SK-N-SH treated with all-trans-retinoic acid at 6 μM for 48 hours (cell line): ENCODE results near the gene RASA1.

Experiments
- ATAC-seq: fragments of 200-7000 bp; cut with Tn5 transposase; 3 replicates; pipeline ENCODE4 v1.9.1; 2020; ENCODE audit warnings: mild to moderate bottlenecking, moderate library complexity
- ARNTL ChIP-seq: fragments of 450-650 bp; formaldehyde crosslinking; IDR thresholded peaks from 2 replicates; pipeline ENCODE4 v1.5.0; 2020; ENCODE audit warnings: low read depth, mild to moderate bottlenecking, moderate library complexity, borderline replicate concordance
- BACH2 ChIP-seq: fragments of 250-450 bp; sonication (Bioruptor Pico); IDR thresholded peaks from 2 replicates; pipeline ENCODE4 v1.9.0; 2021; ENCODE audit warnings: mild to moderate bottlenecking, borderline replicate concordance
- CREB5 ChIP-seq: fragments of 250-450 bp; sonication (Bioruptor Pico); IDR thresholded peaks from 2 replicates; pipeline ENCODE4 v1.5.1; 2020; ENCODE audit warnings: low read depth, mild to moderate bottlenecking, moderate library complexity
- CSRNP3 ChIP-seq: fragments of 250-450 bp; sonication (Bioruptor Pico); IDR thresholded peaks from 2 replicates; pipeline ENCODE4 v1.5.1; 2021; ENCODE audit warnings: mild to moderate bottlenecking, moderate library complexity
- ESRRG ChIP-seq: fragments of 250-450 bp; sonication (Bioruptor Pico); IDR thresholded peaks from 2 replicates; pipeline ENCODE4 v1.6.1; 2021; ENCODE audit warnings: mild to moderate bottlenecking
- ISL1 ChIP-seq: fragments of 250-450 bp; sonication (Bioruptor Pico); IDR thresholded peaks from 2 replicates; pipeline ENCODE4 v2.1.2; 2022; ENCODE audit warnings: mild to moderate bottlenecking, moderate library complexity
- PATZ1 ChIP-seq: fragments of 250-450 bp; sonication (Bioruptor Pico); IDR thresholded peaks from 2 replicates; pipeline ENCODE4 v1.8.0; 2020; ENCODE audit warnings: mild to moderate bottlenecking, moderate library complexity, borderline replicate concordance
- POU6F1 ChIP-seq: fragments of 250-450 bp; sonication (Bioruptor Pico); IDR thresholded peaks from 2 replicates; pipeline ENCODE4 v1.8.0; 2021; ENCODE audit warnings: low read depth, mild to moderate bottlenecking, moderate library complexity, borderline replicate concordance
- PPARA ChIP-seq: fragments of 250-450 bp; sonication (Bioruptor Pico); IDR thresholded peaks from 2 replicates; pipeline ENCODE4 v1.5.0; 2020; ENCODE audit warnings: mild to moderate bottlenecking, borderline replicate concordance
- RARB ChIP-seq: fragments of 250-450 bp; sonication (Bioruptor Pico); IDR thresholded peaks from 2 replicates; pipeline ENCODE4 v1.8.0; 2021; ENCODE audit warnings: mild to moderate bottlenecking, moderate library complexity
- SNAI2 ChIP-seq: fragments of 250-450 bp; sonication (Bioruptor Pico); IDR thresholded peaks from 2 replicates; pipeline ENCODE4 v1.5.0; 2020; ENCODE audit warnings: mild to moderate bottlenecking, moderate library complexity
- TCF4 ChIP-seq: fragments of 250-450 bp; sonication (Bioruptor Pico); IDR thresholded peaks from 2 replicates; pipeline ENCODE4 v1.8.0; 2021; ENCODE audit warnings: mild to moderate bottlenecking, moderate library complexity, borderline replicate concordance
- TOX ChIP-seq: fragments of 250-450 bp; sonication (Bioruptor Pico); IDR thresholded peaks from 2 replicates; pipeline ENCODE4 v1.8.0; 2021; ENCODE audit warnings: mild to moderate bottlenecking, moderate library complexity, borderline replicate concordance
- TSHZ2 ChIP-seq: fragments of 250-450 bp; sonication (Bioruptor Pico); IDR thresholded peaks from 2 replicates; pipeline ENCODE4 v1.5.0; 2020; ENCODE audit warnings: mild to moderate bottlenecking, moderate library complexity
- ZFP3 ChIP-seq: fragments of 250-450 bp; sonication (Bioruptor Pico); IDR thresholded peaks from 2 replicates; pipeline ENCODE4 v1.5.0; 2020; ENCODE audit warnings: mild to moderate bottlenecking, moderate library complexity
- ZFP30 ChIP-seq: fragments of 450-650 bp; formaldehyde crosslinking; IDR thresholded peaks from 2 replicates; pipeline ENCODE4 v1.5.0; 2022; ENCODE audit warnings: mild to moderate bottlenecking, moderate library complexity
- ZNF565 ChIP-seq: fragments of 450-650 bp; formaldehyde crosslinking; conservative IDR thresholded peaks from 2 replicates; pipeline ENCODE4 v1.5.0; 2020; ENCODE audit warnings: low read depth, mild to moderate bottlenecking, moderate library complexity
- ZNF70 ChIP-seq: fragments of 450-650 bp; formaldehyde crosslinking; IDR thresholded peaks from 2 replicates; pipeline ENCODE4 v1.5.0; 2020; ENCODE audit warnings: mild to moderate bottlenecking, moderate library complexity
- ZNF8 ChIP-seq: fragments of 450-650 bp; formaldehyde crosslinking; IDR thresholded peaks from 2 replicates; pipeline ENCODE4 v1.5.0; 2020; ENCODE audit warnings: mild to moderate bottlenecking, moderate library complexity

The RASA1 gene

GRCh38 chr5:87340716-87341115 lies 73.0 kb downstream of the RASA1 start:
- no peak for ATAC-seq
- no peak for TF ChIP-seq TOX (CRISPR knock-in tag)
- no peak for TF ChIP-seq PATZ1 (CRISPR knock-in tag)
- TF ChIP-seq ZNF70 (CRISPR knock-in tag), result no peak
- TF ChIP-seq TCF4 (CRISPR knock-in tag), result peak; percentile 34; the same call in 1 of the 2 replicates
- TF ChIP-seq ZFP30 (CRISPR knock-in tag), result no peak
- no peak for TF ChIP-seq ZNF565
- peak; percentile 27; the same call in 1 of the 2 replicates for TF ChIP-seq ISL1 (CRISPR knock-in tag)
- no peak for TF ChIP-seq CREB5 (CRISPR knock-in tag)
- no peak for TF ChIP-seq POU6F1 (CRISPR knock-in tag)
- TF ChIP-seq CSRNP3 (CRISPR knock-in tag), result no peak
- TF ChIP-seq, all 23 proteins: peak for 2

- ATAC-seq, result no peak
- TF ChIP-seq BACH2 (no peak), ESRRG (CRISPR knock-in tag) (no peak), ZNF70 (CRISPR knock-in tag) (no peak)
- TF ChIP-seq, all 23 proteins: peak for 0
Observed at GRCh38 chr5:87347272-87347671, 79.6 kb downstream of the RASA1 start.

GRCh38 chr5:87347841-87348240 lies 80.2 kb downstream of the RASA1 start:
- no peak for ATAC-seq
- TF ChIP-seq ZNF70 (CRISPR knock-in tag), result no peak
- no peak for TF ChIP-seq PPARA (CRISPR knock-in tag)
- no peak for TF ChIP-seq SNAI2 (CRISPR knock-in tag)
- TF ChIP-seq TSHZ2, result no peak
- no peak for TF ChIP-seq RARB (CRISPR knock-in tag)
- TF ChIP-seq CSRNP3 (CRISPR knock-in tag), result no peak
- TF ChIP-seq ARNTL (CRISPR knock-in tag), result no peak
- no peak for TF ChIP-seq BACH2
- no peak for TF ChIP-seq POU6F1 (CRISPR knock-in tag)
- no peak for TF ChIP-seq ZFP3 (CRISPR knock-in tag)
- no peak for TF ChIP-seq ISL1 (CRISPR knock-in tag)
- no peak for TF ChIP-seq ZNF565
- TF ChIP-seq PATZ1 (CRISPR knock-in tag), result no peak
- no peak for TF ChIP-seq TOX (CRISPR knock-in tag)
- TF ChIP-seq ZFP30 (CRISPR knock-in tag), result no peak
- TF ChIP-seq ZNF8, result no peak
- no peak for TF ChIP-seq TCF4 (CRISPR knock-in tag)
